ENCODE data around the gene POLR1H. TPM values are rescaled to one million over a fixed set of nuclear protein-coding genes. Genes with fewer than 3 reads are reported as not detected.
"Not testable (repeated sequence)": the region's sequence is repeated elsewhere in the genome, so short reads cannot be mapped to it uniquely, and the experiment has no call there.

POLR1H gene
- total RNA-seq = 10 to 100 TPM; 14.2 to 39.7 (median 24.1) TPM

- TF ChIP-seq CTCF (IDR thresholded peaks at IDR 0.05) (no peak), POLR2A (IDR thresholded peaks at IDR 0.05) (peak; percentile 91), POLR2AphosphoS5 (IDR thresholded peaks at IDR 0.05) (peak; percentile 87 to 98 (median 96))
- H3K36me3 ChIP-seq = no peaks in the 10 kb centered on the region
- peak; percentile 92 to 93 for DNase-seq (ENCODE audit: low spot score in 2 of 2)
- H3K4me3 ChIP-seq = peak within 1 kb of the TSS; percentile 69 to 78 (median 73)
- H3K4me1 ChIP-seq = peaks cover 0 to 7% of the 10 kb centered on the region in 2 donors
- intact Hi-C loops (cut with DNase I; ENCODE audit: low total_unique reads) = no loop called here
- H3K9me3 ChIP-seq = no peaks in the 10 kb centered on the region
- H3K27me3 ChIP-seq = no peaks in the 10 kb centered on the region
- H3K27ac ChIP-seq = peak within 1 kb of the TSS; percentile 90 to 94
These were observed at the start of gene POLR1H for GRCh38 chr6:30061092-30061857. Gene POLR1H, plus strand, starts transcription at chr6:30061265. Its CDS starts 260 bp downstream, at chr6:30061525.

- H3K4me3 ChIP-seq = no peak overlapping the region
- intact Hi-C loops (cut with DNase I; ENCODE audit: low total_unique reads) = no loop called here
- H3K36me3 ChIP-seq = no peaks in the 10 kb centered on the region
- H3K27me3 ChIP-seq = no peaks in the 10 kb centered on the region
- H3K9me3 ChIP-seq = no peaks in the 10 kb centered on the region
- DNase-seq (ENCODE audit: low spot score in 2 of 2) = no peak
- H3K27ac ChIP-seq = no peak overlapping the region
- no peaks in the 10 kb centered on the region for H3K4me1 ChIP-seq
- TF ChIP-seq POLR2AphosphoS5 (IDR thresholded peaks at IDR 0.05) = no peak
- no peak for TF ChIP-seq POLR2A (IDR thresholded peaks at IDR 0.05)
- TF ChIP-seq CTCF (IDR thresholded peaks at IDR 0.05) = peak in 2 of 3 donors; percentile 38 to 42
These were observed 47.7 kb upstream of the POLR1H start for GRCh38 chr6:30013291-30013922.

GRCh38 chr6:30019819-30020218, 41.2 kb upstream of the POLR1H start:
- no peak overlapping the region for H3K4me3 ChIP-seq
- no peaks in the 10 kb centered on the region for H3K4me1 ChIP-seq
- intact Hi-C loops (cut with DNase I; ENCODE audit: low total_unique reads) = no loop called here
- no peak for DNase-seq (ENCODE audit: low spot score in 2 of 2)
- H3K36me3 ChIP-seq = no peaks in the 10 kb centered on the region
- TF ChIP-seq CTCF (IDR thresholded peaks at IDR 0.05) (no peak), POLR2A (IDR thresholded peaks at IDR 0.05) (no peak), POLR2AphosphoS5 (IDR thresholded peaks at IDR 0.05) (no peak)
- H3K9me3 ChIP-seq = no peaks in the 10 kb centered on the region
- no peaks in the 10 kb centered on the region for H3K27me3 ChIP-seq
- no peak overlapping the region for H3K27ac ChIP-seq

- no peaks in the 10 kb centered on the region for H3K36me3 ChIP-seq
- no peaks in the 10 kb centered on the region for H3K4me1 ChIP-seq
- H3K4me3 ChIP-seq = no peak overlapping the region
- no peak overlapping the region for H3K27ac ChIP-seq
- no peak for TF ChIP-seq CTCF (IDR thresholded peaks at IDR 0.05)
- H3K9me3 ChIP-seq = no peaks in the 10 kb centered on the region
- no peak for DNase-seq (ENCODE audit: low spot score in 2 of 2)
- intact Hi-C loops (cut with DNase I; ENCODE audit: low total_unique reads) = no loop called here
- H3K27me3 ChIP-seq = no peaks in the 10 kb centered on the region
These were observed 40.4 kb upstream of the POLR1H start for GRCh38 chr6:30020626-30021025.

GRCh38 chr6:30022189-30022588, 38.9 kb upstream of the POLR1H start:
- no peaks in the 10 kb centered on the region for H3K9me3 ChIP-seq
- H3K4me3 ChIP-seq = no peak overlapping the region
- no peak for DNase-seq (ENCODE audit: low spot score in 2 of 2)
- no peak overlapping the region for H3K27ac ChIP-seq
- intact Hi-C loops (cut with DNase I; ENCODE audit: low total_unique reads) = no loop called here
- H3K27me3 ChIP-seq = no peaks in the 10 kb centered on the region
- H3K4me1 ChIP-seq = no peaks in the 10 kb centered on the region
- no peaks in the 10 kb centered on the region for H3K36me3 ChIP-seq
- TF ChIP-seq POLR2AphosphoS5 (IDR thresholded peaks at IDR 0.05) (no peak), POLR2A (IDR thresholded peaks at IDR 0.05) (no peak)

- H3K4me1 ChIP-seq; intact Hi-C loops (cut with DNase I; ENCODE audit: low total_unique reads): not testable (repeated sequence)
These were observed 38.4 kb upstream of the POLR1H start for GRCh38 chr6:30022712-30023111.

More at GRCh38 chr6:30022712-30023111, 38.4 kb upstream of the POLR1H start:
- not testable (repeated sequence) for H3K9me3 ChIP-seq; H3K27ac ChIP-seq; H3K27me3 ChIP-seq; H3K4me3 ChIP-seq; DNase-seq (ENCODE audit: low spot score in 2 of 2); H3K36me3 ChIP-seq
